Fibroblast of pulmonary artery (primary cell): ENCODE results near the gene OGFRL1.
A peak's percentile ranks its signal among the peaks of the same experiment; 100 is the strongest.

ENCODE experiments used
- DNase-seq: peaks from one replicate; pipeline ENCODE4 v3.0.0-alpha.2; 2010; ENCODE audit warnings: low read depth
- H3K4me3 ChIP-seq: replicated peaks from 2 replicates; pipeline ENCODE4 v1.5.1; 2011; ENCODE audit warnings: low read depth, mild to moderate bottlenecking, control low read depth, low read length, moderate library complexity
- TF ChIP-seq, protein P1 (sequence below): IDR thresholded peaks from 2 replicates; pipeline ENCODE4 v1.5.1; 2011; ENCODE audit warnings: mild to moderate bottlenecking, control low read depth, low read length, inconsistent platforms; ENCODE audit errors: missing control alignments

OGFRL1 gene

DNA sequence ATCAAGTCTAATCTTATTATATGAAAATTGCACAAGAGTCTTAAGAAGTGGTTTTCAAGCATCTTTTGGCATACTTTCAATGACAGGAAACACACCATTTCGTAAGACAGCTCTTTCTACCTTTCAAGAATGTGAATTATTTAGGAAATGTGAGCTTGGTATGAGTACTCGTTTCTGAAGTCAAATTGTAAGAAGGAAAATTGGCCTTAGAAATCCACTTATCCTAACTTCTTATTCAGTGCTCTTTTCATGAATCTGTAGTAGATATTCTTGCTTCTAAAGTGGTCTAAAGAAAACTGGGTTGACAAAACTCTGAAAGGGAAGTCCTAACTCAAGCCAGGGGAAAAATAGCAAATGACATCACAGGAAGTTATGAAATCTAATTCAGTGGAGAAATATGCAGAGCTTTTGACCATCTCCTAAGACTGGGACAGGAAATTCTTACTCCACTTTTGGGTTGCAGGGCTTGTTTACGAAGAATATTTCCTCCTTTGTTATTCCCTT is 38.5 kb upstream of the OGFRL1 start:
- peak; percentile 97 for DNase-seq
- TF ChIP-seq, protein P1, sequence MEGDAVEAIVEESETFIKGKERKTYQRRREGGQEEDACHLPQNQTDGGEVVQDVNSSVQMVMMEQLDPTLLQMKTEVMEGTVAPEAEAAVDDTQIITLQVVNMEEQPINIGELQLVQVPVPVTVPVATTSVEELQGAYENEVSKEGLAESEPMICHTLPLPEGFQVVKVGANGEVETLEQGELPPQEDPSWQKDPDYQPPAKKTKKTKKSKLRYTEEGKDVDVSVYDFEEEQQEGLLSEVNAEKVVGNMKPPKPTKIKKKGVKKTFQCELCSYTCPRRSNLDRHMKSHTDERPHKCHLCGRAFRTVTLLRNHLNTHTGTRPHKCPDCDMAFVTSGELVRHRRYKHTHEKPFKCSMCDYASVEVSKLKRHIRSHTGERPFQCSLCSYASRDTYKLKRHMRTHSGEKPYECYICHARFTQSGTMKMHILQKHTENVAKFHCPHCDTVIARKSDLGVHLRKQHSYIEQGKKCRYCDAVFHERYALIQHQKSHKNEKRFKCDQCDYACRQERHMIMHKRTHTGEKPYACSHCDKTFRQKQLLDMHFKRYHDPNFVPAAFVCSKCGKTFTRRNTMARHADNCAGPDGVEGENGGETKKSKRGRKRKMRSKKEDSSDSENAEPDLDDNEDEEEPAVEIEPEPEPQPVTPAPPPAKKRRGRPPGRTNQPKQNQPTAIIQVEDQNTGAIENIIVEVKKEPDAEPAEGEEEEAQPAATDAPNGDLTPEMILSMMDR = no peak
- H3K4me3 ChIP-seq = peak overlapping the region; percentile 21

DNA sequence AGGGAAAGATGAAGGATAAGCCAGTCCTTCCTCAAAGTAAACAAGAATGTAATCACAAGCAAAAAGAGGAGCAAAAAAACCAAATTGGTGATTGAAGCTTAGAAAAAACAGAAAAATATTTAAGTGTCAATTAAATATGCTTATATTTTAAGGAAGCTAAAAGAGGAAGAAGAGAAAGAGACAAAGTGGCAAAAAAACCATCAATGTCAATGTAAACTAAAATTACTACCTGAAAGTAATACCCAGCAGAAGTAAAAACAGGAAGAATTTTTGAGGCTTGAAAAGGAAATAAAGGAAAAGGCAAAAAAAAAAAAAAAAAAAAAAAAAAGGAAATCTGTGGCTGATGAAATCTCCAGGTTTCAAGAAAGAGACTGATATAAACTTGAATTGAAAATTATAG is 36.2 kb upstream of the OGFRL1 start:
- TF ChIP-seq, protein P1 = no peak

DNA sequence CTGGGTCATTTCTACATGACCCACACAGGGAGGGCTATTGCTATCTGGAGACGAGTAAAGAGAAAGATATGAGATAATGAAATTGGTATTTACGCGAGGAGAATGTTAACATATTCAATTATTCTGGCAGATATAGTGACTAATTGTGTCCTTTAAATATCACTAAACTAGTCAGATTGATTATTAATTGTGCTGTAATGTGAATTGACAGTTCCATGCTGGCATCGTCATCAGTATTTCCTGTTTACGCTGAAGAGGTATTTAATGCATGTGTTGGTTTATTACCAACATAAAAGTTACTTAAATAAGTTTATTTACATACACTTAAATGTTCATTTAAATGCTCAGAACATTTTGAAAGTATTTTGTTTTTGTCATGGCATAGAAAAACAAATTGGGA is 35.7 kb upstream of the OGFRL1 start:
- H3K4me3 ChIP-seq = no peak overlapping the region
- DNase-seq = no peak
- TF ChIP-seq, protein P1 = no peak

More for the DNA sequence above, 36.2 kb upstream of the OGFRL1 start:
- no peak for DNase-seq
- H3K4me3 ChIP-seq = no peak overlapping the region

DNA sequence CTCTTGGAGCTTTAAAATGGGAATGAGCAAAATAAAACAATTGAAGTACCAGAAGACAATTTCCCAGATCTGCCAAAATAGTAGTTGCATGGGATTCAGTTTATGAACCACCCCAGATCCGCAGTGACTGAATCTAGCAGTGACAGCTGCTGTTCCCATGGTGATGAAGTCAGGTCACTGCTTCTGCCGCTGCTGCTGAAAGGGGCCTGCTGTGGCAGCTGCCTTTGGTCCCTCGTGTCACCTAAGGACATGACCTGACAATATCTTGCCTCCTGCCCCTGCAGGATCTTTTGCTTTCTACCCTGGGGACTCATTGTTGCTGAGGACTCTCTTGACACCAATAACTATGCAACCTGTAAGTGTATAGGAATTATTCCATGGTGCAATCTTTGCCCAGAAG is 34.3 kb upstream of the OGFRL1 start:
- TF ChIP-seq, protein P1 = no peak
- H3K4me3 ChIP-seq = no peak overlapping the region
- DNase-seq = no peak

DNA sequence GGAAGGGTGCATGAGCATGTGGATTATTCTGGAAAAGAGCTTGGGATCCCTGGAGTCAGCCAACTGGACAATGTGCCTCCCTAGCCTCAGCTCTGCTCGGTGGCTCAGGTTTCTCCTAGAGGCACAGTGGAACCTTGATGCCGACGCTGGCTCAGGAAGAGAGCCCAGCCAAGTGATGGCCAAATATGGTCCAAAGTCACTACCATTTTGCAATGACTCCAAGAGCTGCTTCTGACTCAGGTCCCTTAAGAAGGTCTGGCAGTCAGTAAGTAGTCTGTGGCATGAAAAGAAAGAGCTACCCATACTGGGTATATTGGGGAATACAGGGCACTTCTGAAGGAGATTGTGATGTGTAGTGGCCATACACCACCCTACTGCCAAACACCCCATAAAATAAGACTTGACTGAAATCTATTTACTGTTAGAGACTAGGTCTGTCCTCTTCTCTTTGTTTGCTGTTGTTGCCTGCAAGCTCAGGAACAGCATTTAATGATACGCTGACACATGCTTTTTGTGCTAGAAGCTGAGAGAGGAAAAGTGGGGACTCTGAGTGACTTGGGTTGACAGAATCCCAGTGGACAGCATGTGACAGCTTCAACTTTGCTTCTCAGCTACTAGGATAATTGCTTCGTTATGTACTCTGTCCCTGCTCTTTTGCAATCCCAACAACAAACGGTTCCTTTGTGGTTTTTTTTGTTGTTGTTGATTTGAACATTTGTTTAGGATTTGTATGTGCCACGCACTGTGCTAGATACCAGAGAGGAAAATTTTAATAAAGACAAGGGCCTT is 30.3 kb upstream of the OGFRL1 start:
- TF ChIP-seq, protein P1 = no peak
- H3K4me3 ChIP-seq = no peak overlapping the region
- DNase-seq = no peak

DNA sequence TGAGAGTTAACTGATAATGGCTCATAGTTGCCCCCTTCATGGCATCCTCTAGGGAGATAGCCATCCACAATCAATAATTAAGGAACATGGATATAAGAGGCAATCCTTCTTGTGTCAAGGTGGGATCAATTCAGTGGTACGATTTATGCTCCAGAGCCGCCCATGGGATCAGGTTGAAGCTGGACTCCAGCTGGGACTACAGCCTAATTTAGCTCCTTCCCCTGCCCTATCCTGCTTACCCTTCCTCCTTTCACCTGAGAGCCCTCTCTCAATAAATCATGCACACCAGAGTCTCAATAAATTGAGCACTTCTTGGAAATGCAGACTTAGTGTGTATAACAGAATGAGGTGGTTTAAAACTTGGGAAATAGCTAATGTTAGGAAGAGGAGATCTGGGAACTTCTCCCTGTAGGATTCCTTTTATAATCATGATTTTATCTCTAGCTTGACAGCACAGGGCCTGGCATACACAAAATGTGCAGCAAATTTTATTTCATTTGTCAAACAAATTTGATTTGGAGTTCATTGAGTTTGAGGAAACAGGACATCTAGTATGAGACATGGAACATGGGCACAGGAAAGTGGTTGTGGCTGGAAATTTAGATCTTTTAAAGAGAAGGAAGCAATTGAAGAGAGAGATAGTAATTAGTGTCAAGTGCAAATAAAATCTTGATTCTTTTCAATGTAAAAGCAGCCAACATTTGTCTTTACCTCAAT is 28.6 kb upstream of the OGFRL1 start:
- DNase-seq = no peak
- no peak overlapping the region for H3K4me3 ChIP-seq
- TF ChIP-seq, protein P1 = no peak
